HL-60/S4 treated with phorbol 12-myristate 13-acetate at 8.2 ng/mL for 4 days and 3 days (cell line): ENCODE results near the gene HIVEP1.

Source experiments
- in situ Hi-C: fragments of 300-500 bp; cut with MboI; formaldehyde crosslinking; loops from 2 replicates; pipeline ENCODE4 v1.15.0; 2022; ENCODE audit warnings: low sequenced_read_pairs

The HIVEP1 gene

DNA sequence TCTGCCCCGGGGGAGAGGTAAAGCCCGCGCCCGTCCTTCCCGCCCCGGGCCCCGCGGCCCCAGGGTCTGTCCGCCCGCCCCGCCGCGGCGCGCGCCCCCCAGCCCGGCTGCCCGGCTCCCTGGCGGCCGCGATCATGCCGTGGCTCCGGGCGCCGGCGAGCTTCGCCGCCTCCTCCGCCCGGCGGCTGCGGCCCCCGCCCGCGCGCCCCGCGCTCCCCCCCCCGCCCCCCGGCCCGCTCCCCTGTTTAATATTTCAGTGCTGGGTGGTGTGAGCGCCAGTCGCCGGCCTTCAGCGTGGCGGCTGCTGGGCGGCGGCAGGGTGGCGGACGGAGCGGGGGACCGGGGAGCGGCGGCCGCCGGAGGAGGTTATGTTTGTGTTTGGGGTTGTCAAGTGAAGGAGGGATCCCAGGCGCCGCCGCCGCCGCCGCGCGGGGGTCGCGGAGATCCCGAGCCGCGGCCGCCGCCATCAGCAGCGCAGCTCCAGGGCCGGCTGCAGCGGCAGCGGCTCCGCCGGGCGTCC lies at the start of gene HIVEP1:
Gene HIVEP1 (plus strand): TSS at position 275 of the 520 bp plus-strand sequence. CDS start 3,317 bp downstream, outside the sequence.
- in situ Hi-C loops = no loop called here

DNA sequence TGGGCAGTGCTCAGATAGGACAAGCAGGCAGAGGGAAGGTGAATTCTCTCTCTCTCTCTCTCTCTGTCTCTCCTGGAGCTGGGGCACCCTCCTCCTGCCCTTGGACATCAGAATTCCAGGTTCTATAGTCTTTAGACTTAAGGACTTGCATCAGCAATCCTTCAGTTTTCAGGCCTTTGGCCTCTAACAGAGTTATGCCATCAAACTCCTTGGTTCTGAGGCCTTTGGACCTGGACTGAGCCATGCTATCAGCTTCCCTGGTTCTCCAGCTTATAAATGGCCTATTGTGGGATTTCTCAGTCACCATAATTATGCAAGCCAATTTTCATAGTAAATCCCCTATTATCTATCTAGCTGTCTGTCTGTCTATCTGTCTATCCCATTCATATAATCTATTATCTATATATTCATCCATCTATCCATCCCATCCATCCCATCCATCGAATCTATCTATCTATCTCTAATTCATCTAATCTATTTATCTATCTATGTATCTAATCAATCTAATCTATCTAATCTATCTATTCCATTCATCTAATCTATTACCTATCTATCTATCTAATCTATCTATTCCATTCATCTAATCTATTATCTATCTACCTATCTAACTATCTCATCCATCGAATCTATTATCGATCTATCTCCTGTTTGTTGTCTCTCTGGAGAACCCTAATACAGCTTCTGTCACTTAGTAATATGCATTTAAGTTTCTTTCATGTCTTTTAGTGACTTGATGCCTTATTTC lies 48.2 kb upstream of the HIVEP1 start:
- in situ Hi-C loops = no loop called here

DNA sequence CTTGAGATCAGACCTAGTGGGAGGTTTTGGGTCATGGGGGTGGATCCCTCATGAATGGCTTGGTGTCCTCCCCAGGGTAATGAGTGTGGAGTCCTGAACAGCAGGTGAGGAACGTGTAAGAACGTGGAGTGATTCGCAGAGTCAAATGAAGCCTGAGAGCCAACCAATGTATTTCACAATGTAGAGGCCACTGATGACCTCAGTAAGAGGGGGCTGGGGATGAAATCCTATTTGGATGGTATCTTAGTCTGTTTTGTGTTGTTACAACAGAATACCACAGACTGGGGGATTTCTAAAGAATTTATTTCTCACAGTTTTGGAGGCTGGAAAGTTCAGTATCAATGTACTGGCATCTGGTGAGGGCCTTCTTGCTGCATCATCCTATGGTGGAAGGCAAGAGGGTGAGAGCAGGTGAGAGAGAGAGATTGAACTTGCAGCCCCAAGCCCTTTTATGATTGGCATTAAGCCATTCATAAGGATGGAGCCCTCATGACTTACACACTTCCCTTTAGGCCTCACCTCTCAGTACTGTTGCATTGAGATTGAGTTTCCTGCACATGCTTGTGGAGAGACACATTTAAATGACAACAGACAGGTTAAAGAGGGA lies 47.3 kb upstream of the HIVEP1 start:
- in situ Hi-C loops = no loop called here

DNA sequence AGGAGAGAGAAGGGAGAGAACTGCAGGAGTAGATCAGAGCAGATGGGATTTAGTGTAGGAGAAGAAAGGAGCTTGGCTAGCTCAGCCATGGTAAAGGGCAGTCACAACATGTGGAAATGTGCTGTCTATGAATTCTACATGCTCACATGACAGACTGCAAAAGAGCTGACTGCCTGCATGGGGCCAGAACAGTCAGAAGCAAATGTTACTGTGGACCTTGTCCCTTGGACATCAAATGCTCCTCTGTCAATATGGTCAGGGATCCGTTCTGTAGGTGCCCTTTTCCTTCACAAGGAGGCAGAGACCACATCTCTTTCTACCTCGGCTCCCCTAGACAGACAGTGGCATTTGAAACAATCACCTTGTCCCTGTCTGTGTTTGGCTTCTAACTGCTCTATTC lies 46.6 kb upstream of the HIVEP1 start:
- in situ Hi-C loops = no loop called here

DNA sequence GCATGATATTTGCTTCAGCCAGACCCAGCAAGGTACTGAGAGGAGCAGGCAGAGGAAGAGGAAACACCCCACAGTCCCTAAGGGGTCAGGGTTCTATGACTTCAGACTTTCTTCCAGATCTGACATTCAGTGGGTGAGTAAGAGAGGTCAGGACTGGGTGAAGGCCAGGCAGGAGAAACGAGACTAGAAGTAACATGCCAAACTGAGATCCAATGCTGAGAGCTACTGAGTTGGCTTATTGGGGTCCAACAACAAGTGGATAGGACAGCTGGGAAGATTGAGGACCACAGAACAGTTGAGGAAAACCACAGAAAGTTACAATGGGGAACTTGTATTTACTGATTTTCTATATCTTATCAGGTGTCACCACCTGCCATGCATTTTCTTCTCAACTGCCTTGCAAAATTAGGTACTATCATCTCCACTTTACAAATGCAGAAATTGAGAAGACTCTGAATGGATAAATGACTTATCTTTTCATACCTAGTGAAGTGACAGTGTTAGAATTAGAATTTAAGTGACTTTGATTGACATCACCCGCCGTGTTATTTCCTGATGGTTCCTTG lies 43.8 kb upstream of the HIVEP1 start:
- in situ Hi-C loops = no loop called here

DNA sequence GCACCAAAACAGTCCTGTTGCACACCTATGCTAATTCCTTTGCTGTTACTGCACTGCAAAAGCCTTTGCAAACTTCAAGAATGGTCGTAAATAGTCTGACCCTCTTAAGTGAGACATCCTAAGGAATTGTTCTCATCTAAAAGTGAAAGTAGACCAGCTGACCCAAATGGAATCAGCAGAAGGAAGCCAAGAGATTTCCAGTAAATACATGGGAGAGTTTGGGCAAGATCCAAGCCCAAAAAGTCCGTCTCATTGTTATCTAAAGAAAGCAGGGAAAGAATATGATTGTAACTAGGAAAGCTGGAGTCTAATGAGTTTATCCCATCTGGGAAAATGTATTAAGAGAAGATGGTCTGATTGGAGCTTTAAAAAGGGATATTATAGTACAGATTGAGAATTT lies 43.0 kb upstream of the HIVEP1 start:
- in situ Hi-C loops = no loop called here

DNA sequence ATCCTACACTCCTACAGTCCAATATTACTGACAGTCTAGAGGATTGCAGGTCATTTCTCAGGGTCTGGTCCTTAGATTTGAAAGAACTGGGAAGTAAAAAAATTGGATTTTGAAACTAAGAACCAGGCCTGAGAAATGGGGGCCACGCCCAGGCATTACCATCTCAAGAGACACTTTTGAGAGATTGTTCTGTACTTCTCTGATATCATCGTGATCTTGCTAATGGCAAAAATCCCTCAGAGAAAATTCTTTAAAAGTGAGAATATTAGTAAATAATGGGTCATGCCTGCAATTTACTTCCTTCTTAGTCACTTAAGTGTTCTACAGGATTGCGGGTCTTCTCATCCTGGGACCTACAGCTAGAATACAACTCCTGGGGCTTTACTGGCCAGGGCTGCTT lies 42.0 kb upstream of the HIVEP1 start:
- in situ Hi-C loops = no loop called here

DNA sequence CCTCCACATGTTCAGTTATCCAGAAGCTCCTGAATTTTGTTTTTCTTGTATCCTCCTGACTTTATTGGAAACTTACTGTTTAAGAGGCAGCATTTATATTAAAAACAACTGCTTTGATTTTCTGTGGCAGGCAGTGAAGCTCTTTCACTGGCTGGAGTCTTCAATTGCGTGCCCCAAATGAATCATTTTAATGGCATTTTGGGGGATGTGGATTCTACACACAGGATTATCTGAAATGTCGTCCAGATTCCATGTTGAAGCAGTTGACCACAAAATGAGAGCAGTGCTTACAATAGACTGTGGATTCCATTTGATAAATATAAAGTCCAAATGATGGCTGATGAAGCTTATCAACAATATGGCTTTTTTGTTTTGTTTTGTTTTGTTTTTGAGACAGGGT lies 41.0 kb upstream of the HIVEP1 start:
- in situ Hi-C loops = no loop called here

DNA sequence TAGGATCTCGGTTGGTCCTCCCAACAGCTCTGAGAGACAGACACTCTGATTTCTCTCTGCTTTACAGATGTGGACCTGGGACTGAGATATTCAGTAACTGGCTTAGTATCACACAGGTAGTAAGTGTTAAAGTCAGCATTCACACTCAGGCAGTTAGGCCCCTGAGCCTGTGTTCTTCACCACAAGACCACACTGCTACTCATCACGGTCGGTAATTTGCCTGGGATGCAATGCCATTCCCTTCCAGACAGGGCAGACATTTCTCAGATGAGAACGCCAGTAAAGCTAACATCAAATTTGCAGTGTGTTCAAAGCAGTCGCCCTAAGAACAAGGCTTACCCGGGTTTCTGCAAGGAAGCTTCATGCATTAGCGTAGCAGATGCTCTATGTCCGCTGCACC lies 39.8 kb upstream of the HIVEP1 start:
- in situ Hi-C loops = no loop called here

DNA sequence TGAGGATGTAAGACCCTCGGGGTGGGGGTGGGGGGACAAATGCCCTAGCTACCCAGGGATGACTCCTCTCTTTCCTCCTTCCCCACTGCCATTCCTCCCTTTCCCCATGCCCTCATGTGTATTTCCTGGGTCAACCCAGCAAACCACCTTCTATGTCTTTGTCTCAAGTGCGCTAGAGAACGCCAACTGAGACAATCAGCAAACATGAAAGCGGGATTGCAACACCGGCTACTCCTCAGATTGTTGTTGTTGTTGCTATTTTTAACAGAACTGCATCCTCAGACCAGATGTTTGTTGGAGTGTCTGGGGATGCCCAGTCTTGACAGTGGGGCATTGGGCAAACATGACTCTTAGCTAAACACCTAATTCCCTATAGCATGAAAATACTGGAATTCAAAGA lies 39.3 kb upstream of the HIVEP1 start:
- in situ Hi-C loops = no loop called here

DNA sequence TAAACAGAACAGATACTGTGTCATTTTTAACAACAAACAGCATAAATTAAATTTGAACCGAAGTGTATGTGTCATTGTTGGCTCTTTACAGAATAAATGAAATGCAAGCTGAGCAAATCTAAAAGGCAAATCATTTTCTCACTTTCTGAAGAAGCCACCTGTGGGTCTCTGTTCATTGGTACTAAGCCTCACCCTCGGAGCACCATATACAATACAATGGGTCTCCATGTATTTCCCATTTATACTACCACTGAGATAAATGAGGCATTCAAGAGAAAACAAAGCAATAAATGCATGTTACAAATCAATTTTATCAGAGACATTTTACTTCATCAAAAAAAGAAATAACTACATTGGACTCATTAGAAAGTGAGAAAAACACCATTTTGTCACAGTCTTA lies 38.9 kb upstream of the HIVEP1 start:
- in situ Hi-C loops = no loop called here

DNA sequence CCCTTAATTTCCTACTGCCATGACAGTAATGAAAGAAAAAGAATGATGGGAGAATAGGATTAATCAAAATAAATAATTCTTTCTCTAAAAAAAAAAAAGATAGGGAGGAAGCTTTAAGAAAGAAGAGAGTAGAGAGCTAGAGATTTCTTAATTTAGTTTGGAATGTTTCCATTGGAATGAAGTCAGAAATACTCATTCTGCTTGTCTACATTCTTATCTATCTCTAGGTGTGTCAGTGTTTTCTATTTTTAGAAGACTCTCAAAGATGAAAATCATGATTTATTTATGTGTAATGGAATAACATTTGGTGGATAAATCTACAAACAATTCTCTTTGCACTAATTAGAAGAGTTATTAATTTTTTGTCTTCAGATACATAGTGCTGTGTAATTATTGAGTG lies 38.0 kb upstream of the HIVEP1 start:
- in situ Hi-C loops = no loop called here

DNA sequence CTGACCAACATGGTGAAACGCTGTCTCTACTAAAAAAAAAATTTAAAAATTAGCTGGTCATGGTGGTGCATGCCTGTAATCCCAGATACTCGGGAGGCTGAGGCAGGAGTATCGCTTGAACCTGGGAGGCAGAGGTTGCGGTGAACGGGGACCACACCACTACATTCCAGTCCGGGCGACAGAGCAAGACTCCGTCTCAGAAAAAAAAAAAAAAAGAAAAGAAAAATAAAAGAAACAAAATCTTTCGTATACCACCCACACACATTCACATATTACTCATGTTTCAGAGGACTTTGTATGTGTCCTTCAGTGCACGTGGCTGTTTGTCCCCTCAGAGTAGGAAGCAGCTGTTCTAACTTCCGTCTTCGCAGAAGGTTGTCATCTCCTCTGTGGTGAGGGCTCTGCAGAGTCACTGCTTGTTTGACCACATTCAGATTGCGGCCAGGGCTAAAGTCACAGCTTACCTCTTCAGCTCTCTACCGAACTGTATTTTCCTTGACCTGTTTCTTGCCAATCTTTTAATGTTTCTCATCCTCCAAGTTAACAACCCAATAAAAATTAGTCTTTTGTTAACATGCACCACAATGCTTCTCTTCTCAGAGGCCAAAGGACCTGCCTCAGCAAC lies 36.6 kb upstream of the HIVEP1 start:
- in situ Hi-C loops = no loop called here

DNA sequence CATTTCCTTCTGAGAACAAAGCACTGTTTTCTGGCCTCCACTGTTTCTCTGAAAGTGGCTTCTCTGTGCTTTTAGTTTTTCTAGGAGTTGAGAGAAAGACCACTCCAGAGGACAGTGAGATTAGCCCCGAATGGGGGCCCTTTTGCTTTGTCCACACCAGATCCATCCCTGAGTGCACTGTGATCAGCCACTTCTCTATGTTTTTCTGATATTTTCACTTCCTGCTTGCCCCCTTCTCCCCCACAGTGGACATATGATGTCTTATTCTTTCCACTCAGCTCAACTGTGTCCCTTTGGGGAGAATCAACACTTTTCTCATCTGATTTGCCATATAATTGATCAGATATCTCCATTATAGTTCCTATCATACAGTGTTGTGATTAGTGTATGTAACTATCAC lies 35.6 kb upstream of the HIVEP1 start:
- in situ Hi-C loops = no loop called here

DNA sequence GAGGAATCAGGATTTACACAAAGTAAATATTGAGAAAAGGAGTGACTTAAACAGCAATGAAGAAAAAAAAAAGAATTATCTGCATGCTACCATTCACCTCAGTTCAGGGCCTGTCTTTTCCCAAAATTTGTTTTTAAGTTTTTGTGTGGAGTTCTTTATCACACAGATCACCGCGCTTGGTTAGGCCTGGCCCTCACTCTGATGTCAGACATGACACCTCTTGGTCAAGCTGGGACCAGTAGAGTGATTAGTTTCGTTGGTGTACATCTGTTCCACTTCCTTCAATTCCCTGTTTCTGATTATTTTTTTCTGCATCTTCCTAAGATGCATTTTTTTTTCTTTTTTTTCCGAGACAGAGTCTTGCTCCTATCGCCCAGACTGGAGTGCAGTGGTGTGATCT lies 34.9 kb upstream of the HIVEP1 start:
- in situ Hi-C loops = no loop called here

DNA sequence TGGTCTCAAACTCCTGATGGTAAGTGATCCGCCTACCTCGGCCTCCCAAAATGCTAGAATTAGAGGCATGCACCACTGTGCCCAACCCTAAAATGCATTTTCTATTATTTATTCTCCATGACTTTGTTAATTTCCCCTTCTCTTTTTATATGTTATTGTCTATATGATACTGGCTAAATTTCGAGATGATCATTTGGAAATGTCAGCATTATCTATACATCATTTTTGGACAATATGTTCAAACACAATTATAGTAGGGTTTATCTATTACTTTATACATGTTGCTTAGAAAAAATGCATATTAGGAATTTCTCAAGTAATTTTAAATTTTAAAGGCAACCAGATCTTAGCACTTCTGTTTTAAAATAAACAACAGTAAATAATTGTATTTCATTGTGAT lies 34.4 kb upstream of the HIVEP1 start:
- in situ Hi-C loops = no loop called here

DNA sequence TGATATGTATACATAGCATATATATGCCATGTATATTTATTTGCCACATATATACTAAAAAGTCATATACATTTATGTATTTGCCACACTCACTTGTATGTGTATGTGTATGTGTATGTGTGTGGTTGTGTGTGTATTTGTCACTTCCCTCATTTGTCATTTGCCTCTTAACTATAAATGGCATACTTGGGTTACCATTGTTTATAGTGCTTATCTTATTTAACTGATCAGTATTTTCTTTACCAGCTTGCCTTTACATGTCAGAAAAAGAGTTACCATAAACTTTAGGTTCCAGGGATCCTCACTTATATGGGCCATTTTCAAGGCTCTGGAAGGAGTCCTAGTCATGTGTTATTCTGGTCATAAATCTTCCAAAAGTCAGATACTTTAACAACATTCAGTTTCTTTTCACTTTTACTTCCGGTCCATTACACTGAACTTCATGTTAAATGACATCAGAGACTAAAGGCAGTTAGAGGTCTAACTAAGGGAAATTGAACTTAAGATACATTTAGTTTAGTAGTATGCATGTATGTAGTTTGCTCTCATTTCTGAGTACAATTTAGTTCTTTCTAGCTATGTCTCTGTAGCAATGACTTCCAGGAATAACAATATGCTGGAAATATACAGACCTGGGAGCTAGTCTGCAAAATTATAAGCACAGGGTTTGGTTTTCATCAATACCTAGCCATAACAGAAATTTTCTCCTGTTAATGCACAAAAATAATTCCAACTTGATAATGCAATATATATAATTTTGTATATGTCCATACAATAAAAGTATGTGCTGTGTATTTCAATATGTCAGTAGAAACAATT lies 33.7 kb upstream of the HIVEP1 start:
- in situ Hi-C loops = no loop called here

DNA sequence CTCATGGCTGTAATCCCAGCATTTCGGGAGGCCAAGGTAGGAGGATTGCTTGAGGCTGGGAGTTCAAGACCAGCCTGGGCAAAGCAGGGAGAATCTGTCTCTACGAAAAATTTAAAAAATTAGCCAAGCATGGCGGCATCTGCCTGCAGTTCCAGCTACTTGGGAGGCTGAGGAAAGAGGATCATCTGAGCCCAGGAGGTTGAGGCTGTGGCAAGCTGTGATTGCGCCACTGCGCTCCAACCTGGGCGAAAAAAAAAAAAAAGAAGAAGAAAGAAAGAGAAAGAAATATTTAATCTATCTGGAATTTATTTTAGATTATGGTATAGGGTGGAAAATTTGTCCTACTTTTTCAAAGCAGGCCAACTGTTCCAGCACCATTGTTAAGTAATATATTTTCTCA lies 32.2 kb upstream of the HIVEP1 start:
- in situ Hi-C loops = no loop called here

DNA sequence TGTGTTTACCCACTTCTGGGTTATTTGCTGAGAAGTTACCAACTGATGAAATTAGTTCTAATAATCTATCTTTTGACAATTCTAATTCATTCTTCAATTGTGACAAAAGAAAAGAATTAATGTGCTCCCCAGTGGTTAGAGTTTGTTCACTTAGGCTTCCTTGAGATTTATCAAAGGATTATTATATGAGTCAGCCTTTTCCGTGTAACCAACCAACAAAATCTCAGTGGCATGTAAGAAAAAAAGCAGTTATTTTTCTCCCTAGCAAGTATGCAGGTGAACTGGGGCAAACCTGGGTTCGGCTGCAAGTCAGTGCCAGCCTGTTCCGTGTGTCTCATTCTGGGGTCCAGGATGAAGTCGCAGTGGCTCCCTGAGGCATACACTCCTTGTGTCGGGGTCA lies 28.8 kb upstream of the HIVEP1 start:
- in situ Hi-C loops = no loop called here

DNA sequence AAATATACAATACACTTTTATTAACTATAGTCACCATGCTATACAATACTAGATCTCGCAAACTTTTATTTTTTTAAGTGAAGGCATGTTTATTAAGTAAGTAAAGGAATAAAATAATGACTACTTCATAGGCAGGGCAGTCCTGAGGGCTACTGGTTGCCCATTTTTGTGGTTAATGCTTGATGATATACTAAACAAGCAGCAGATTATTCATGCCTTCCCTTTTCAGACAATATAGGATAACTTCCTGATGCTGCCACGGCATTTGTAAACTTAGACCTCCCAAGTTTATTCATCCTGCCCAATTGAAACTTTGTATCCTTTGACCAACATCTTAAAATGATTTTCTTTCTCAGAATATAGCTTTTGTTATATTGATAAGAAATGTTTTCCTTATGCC lies 24.7 kb upstream of the HIVEP1 start:
- in situ Hi-C loops = no loop called here

DNA sequence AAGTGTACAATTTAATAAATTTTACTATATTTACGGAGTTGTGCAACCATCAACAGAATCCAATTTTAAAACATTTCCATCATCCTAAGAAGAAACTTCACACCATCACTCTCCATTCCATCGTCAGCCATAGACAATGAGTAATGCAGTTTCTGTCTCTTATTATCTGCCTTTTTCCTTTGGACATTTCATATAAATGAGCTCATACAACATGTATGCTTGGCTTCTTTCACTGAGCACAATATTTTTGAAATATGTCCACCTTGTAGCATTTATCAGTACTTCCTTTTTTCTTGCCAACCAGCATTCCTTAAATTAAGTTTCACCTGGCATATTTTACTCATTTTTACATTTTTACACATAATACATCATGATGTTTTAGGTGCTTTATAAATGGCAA lies 22.7 kb upstream of the HIVEP1 start:
- in situ Hi-C loops = no loop called here
